HG02870 (cell line): ENCODE results near the gene LMOD2.

Source experiments
- ATAC-seq: cut with Tn5 transposase; IDR thresholded peaks from one replicate; pipeline ENCODE4 v1.9.1; 2021; ENCODE audit warnings: mild to moderate bottlenecking, moderate library complexity; ENCODE audit not compliant: unreplicated experiment

The LMOD2 gene

DNA sequence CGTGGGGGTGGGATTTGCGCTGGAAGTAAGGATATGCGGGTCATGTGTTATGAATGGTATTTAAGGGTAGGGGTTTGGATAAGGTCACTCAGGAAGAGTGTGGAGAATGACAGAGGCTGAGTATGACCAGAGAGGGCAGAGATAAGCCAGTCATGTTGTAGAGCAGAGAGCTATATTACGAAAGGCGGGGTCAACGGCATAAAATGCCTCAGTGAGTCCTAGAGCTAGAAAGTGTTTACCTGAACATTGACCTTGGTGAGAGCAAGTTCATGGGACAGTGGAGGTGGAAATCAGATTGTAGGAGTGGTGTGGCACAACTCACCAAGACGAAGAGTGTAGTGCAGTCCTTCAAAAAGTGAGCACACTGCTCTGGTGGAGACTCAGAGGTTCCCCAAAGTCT lies 13.8 kb downstream of the LMOD2 start:
- no peak for ATAC-seq

DNA sequence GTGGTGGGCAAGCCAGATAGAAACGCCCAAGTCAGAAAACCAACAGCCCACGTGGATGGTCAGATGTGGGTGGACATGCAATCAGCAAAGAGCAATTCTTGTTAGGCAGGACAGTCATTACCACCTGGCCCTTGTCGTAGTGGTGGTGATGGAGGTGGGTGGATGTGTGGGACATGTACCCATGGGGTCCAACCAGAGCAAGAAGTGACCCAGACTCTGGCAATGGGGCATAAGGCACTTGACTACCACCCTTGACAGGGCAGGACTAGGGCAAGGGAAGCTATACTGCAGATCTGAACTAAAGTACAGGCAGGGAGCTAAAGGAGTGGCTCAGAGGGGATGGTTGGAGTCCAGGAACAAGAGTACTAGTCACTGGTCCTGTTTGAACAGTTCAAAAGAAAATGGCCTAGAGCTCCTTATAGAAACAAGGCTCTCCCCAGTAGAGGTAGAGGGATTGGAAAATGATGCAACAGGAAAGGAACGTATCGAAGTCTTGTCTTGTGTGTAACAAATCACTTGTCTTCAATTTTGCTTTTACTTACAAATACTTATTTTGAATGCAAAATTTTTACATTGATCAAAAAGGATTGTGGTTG lies 17.6 kb downstream of the LMOD2 start:
- ATAC-seq, result no peak

DNA sequence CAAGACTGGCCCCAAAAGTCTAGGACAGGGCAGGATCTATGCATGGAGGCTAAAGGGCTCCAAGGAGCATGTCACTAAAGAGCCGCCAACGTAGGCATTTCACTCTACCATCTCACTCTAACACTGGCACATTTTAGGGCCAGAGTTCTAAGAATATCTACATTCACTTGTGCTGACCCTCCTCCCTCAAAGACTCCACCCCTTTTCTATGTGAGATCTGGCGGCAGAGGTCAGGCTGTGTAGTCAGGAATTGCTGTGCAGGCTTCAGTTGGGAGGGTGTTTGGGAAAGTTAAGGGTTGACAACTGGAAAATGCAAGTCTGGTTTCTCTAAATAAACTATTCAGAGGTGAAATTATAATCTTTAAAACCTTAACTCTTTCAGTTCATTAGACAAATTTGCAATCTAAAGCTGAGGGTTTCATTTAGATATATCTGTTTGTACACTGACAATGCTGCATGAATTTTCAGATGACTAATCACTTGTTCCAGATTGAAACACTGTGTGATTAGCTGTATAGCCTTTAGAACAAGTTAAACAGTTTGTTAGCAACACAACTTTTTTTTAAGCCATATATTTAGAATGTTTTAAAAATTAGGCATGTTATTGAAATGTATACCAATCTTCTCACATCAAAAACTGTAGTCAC lies 18.2 kb downstream of the LMOD2 start:
- ATAC-seq, result no peak

DNA sequence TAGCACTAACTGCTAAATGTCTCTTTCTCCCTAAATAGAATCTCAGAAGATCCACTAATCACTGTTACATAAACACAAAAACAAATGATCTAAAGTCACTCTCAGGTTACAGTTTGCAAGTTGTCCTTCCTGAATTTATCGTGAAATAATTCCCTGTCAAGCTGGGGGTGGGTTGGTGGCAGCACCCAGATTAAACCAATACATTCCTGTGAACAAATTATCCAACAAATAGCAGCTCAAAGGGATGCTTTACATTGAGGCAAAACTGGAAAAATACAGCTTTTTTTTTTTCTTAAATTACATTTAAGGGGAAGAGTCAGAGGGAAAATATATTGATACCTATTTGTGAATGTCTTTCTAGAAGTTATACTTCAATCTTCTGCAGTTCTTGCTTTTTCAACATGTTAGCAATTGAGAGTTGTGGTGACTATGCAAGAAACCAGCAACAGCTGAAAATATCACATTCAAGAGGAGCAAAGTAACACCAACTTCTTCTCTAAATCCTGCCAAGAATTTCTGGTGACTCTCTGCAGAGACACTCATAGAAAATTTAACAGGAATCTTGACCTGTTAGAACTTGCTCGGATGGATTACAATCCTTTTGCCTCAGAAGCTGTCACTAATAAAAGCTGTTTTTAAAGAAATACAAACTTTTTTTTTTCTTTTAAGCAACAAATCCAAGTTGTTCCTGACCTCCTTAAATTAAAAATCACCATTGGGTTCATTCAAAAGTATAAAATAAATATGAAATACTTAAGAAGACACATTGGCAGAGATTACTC lies 18.9 kb downstream of the LMOD2 start:
- no peak for ATAC-seq

DNA sequence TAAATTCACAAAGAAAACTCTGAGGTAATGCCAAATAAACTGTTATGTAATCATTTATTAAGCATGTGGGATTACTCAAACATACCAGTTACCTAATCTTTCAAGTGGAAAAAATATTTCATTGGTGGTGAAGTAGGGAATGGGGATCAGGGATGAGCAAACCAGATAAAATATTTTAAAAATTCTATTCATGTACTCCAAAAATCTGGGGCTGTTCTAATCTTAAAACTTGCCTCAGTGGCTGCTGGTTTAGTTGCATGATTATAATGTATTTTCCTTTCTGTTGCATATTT lies 19.5 kb downstream of the LMOD2 start:
- ATAC-seq, result no peak

DNA sequence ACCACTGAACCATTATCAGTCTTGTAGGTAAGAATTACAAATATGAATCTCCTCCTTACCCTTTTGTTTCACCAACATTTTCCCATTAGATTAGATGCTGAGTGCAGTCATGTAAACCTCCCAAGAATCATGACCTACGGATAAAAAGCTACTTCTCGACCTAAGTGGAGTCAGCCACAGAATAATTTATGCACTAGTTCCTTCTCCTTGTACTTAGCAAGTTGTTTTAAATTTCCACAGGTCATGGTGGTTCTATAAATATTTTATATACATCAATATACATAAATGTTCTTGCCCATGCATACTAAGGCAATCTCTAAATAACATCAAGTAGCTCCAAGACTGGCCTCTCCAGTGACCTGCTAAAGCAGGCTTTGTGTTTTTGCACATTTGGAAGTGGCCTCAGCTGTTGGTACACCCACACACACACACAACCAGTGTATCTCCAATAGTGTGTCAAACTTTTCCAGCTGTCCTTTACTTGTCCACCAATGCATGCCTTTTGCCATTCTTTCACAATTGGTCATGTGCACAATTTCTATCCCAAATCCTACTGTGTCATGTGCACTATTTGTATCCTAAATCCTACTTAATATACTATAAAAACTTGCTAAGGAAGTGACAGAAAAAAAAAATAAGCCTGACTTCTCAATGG lies 21.5 kb downstream of the LMOD2 start:
- ATAC-seq, result no peak

DNA sequence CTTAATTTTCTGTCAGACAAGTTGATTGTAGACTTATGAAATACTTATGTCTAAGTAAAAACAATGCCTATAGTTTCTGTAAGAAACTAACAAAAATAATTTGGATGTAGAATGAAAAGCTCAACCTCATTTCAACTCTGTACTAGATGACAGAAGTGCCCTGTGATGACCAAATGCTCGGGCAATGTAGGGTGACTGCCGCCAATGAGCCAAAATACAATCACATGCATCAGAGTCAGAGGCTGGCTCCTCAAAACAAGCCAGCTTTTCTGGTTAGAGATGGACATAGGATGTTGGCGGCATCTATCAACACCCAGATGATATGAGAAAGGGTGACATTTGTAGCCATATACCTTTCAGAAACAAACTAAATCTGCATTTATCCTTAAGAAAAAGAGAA lies 23.9 kb downstream of the LMOD2 start:
- ATAC-seq, result no peak

DNA sequence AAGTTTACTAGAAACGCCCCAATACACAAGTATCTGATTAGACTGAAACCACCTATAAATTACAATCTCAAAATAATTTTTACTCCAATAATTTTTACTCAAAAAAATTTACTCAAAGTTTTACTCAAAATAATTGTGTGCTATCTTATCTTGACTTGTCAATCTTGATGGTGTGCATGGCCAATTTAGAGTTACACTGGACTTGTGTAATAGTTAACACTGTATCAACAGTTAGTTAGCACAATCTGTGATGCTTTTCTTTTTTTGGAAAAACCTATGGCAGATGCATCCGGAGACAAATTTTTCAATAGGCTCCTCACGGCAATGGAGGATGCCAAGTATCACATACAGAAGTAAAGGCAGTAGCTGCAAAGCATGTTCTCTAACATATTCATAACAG lies 24.9 kb downstream of the LMOD2 start:
- no peak for ATAC-seq

DNA sequence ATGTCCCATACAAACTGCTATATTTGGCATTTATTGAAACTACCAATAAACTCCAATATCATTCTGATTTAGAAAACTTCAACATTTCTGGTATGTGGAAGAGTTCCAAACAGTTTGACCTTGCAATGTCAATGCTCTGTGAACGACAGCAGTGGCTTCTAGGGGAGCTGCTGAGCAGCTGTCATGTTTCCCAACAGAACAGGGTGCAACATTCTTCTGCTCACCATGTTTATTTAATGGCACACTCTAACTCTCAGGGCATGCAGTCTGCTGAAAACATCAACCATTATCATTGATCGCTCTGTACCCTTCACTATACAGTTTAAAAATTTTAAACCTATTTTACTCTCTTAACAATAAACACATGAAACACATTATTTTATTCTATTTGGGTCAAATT lies 25.9 kb downstream of the LMOD2 start:
- ATAC-seq, result no peak

- peak; percentile 46 for ATAC-seq
These were observed 27.0 kb downstream of the LMOD2 start for GRCh38 chr7:123682690-123683089.

DNA sequence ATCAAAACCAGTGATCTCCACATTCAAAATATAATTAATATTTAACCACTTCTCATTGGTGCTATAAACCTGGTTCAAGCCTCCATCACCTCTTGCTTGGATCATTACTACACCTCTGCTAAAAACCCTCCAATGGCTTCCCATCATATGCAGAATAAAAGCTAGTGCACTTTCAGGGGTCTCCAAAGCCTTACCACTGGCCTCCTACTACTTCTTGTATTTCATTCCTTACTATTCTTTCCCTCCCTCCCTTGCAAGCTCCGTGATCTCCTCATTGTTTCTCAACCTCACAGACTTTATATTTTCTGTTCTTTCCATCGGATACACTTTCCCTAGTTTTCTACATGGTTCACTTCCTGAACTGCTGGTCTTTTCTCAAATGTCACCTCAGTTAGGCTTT lies 31.5 kb downstream of the LMOD2 start:
- no peak for ATAC-seq

- no peak for ATAC-seq
These were observed 32.1 kb downstream of the LMOD2 start for GRCh38 chr7:123687727-123688126.

GRCh38 chr7:123689250-123689649 lies 33.6 kb downstream of the LMOD2 start:
- no peak for ATAC-seq

DNA sequence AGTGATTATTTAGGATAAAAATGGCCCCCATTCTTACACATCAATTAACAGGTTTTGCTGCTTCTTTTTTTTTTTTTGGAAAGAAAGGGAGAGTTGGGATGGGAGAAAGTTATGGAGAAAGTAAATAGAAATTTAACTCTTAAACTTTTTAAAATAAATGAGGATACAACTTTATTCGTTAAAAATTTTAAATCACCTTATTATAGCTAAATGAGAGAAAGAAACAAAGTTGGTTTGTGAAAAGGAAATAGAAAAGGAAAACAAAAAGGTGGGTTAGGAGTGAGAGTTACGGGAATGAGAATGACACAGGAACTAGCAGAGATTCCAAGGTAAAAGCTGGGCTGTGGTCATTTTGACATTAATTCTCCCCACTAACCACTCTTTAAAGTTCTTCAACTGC lies 34.9 kb downstream of the LMOD2 start:
- no peak for ATAC-seq

DNA sequence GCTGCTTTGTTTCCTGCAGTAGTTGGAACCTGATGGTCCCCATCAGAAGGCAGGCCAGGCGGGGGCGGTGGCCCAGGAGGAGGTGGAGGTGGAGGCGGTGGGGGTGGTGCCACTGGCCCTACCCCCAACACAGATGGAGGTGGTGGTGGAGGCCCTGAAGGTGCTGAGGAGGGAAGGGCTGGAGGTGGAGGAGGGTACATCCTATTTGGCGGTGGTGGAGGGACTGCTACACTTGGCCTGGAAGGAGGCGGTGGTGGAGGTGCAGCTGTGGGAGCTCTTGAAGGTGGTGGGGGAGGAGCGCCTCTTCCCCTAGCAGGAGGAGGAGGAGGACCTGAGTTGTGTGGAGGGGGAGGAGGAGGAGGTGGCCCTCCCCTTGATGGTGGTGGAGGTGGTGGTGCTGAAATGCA lies 36.8 kb downstream of the LMOD2 start:
- no peak for ATAC-seq

DNA sequence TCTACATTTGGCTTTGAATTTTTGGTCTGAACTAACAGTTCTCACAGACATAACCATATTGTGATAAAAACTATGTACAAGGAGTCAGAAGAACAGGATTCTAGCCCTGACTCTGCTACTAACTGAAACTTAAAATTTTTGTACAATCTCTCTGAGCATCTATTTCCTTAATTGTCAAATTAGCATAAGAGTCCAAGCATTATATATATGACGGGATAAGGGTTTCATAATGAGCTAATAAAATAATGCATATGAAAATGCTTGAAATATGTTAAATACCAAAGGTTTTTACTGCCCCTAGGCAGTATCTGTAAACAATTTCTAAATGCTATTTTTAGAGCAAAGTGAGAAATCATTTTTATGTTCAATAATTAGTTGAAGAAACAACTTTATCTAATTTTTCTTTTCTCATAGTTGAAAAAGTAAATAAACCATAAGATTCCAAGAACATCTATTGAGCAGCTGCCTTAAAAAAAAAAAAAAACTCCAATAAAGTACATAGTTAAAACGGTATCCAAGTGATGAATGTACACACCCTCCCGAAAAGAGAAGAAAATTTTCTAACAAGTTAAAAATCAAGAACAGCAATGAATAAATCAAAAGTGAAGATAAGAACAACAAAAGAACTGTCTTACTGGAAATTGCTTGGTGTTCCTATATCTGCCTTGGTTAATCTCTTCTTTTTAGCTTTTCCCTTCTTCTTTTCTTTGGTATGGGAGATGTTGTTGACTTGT lies 40.4 kb downstream of the LMOD2 start:
- no peak for ATAC-seq

DNA sequence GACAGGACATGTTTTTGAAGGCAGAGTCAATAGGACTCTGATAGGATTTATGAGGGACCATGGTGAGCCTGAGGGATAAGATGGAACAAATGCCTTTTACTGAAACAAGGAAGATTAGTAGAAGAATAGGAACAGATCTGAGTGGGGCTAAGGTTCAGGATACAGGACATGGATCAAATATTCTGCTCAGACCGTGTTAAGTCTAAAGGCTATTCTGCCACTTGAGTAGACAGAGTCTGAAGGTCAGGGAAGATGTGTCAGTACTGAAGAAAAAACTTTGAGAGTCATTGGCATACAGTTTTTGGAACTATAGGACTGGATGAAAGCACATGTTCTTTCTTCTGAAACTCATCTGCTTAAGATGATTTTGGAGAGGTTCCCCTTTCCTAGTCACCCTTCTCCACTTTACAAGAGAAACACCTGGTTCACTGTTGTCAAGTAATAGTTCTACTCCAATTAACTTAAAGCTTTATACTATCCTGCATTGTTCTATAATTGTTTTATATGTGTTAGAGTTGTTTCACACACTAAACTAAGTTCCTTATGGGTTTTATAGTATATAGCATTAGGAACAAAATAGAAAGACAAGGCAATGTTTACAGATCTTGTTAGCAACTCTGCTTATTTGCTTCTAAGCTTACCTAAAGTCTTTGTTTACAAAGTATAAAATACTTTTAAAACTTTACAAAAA lies 49.7 kb downstream of the LMOD2 start:
- no peak for ATAC-seq

GRCh38 chr7:123709525-123709924 lies 53.9 kb downstream of the LMOD2 start:
- no peak for ATAC-seq

DNA sequence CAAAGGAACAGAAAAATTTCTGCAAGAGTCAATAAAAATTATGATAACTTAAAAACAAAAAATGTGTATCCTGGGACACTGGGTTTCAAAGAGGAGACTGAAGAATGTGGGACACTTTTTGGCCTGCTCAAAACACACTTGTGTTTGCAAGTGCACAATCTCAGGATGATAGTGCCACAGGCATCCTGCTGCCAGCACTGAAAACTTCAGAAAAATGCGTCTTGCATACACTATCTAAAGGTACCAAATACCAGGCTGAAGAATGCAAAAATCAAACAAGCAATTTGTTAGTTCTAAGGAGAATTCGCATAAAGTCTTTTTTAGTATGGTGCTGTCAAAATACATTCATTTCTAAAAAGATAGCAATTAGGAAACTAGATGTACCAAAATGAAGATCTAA lies 55.0 kb downstream of the LMOD2 start:
- no peak for ATAC-seq

DNA sequence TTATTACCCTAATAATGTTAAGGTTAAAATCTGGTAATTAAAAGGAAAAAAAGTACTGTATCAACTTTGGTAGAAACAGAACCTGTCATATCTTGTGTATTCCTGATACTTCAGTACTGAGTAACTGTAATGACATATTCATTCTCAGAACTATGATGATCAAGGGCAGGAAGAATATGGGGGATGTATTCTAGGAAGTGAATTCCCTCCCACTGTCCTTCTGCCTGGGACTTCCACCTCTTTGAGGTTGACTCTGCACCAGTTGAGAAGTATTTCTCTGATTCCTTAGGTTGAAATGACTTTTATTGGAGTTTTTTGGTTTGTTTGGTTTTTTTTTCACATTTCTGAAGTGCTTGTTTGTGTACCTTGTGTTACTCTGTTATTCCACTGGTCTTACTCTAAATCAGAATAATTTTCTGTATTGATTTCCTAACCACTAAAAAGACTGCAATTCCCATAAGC lies 56.2 kb downstream of the LMOD2 start:
- no peak for ATAC-seq

GRCh38 chr7:123712619-123713018 lies 57.0 kb downstream of the LMOD2 start:
- ATAC-seq, result peak; percentile 42
